ENCODE measurements around the gene CPNE7.

GRCh38 chr16:89544113-89544512 lies 31.4 kb upstream of the CPNE7 start:
- no peak for TF ChIP-seq CTCF (IDR thresholded peaks at IDR 0.05; ENCODE audit: low read depth, low read length)
- no peak for TF ChIP-seq EZH2phosphoT487 (IDR thresholded peaks at IDR 0.05; ENCODE audit: low read depth)
